NCI-H1930 (cell line): ENCODE results near the gene SPHK1.

Experiments
- DNase-seq, 2 experiments: peaks; one replicate each; lab custom pipeline; 2025; lab: John Stamatoyannopoulos, UW

The SPHK1 gene

DNA sequence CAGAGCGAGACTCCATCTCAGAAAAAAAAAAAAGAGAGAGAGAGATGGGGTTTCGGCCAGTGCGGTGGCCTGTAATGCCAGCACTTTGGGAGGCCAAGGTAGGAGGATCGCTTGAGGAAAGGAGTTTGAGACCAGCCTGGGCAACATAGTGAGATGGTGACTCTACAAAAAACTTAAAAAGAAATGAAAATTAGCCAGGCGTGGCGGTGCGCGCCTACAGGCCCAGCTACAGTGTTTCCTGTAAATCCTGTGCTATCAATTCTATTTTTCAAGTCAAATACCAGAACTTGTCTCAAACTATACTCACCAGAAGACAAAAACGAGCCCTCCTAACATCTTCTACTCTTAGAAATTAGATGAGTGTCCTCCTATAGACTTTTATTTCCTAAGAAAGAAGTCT is 49.3 kb downstream of the SPHK1 start:
- no peak for DNase-seq

DNA sequence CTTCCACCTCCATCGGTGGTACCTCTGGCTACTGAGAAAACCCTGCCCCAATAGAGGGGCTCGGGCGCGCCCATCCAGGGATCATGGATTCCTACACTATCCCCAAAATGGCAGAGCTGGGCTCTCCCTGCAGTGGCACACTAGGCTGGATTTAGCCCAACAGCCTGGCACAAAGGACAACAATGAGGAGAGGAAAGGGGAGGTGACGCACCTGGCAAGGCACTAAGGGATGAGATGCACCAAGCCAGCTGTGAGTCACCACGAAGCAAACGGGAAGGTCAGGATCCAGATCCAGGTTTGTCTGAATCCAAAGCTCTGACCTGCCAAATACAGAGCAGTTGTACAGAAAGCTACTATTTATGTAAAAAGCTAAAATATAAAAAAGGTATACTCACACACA is 50.5 kb downstream of the SPHK1 start:
- DNase-seq: no peak

DNA sequence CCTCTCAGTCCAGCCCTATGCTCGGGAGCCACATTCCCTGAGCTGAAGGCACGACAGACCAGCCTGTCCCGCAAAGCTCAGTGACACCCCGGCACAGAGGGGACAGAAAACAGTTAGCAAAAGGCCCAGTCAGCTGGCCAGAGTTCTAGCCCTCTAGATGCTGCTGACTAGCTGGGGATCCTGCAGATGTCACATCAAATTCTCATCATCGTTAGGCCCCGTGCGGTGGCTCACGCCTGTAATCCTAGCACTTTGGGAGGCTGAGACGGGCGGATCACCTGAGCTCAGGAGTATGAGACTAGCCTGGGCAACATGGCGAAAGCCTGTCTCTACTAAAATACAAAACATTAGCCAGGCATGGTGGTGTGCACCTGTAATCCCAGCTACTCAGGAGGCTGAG is 51.3 kb downstream of the SPHK1 start:
- no peak for DNase-seq
